ENCODE results near the gene PTPRM.
"Not testable (repeated sequence)": the region's sequence is repeated elsewhere in the genome, so short reads cannot be mapped to it uniquely, and the experiment has no call there.

GRCh38 chr18:7966682-7967081 is 399.6 kb downstream of the PTPRM start:
- TF ChIP-seq CTCF (IDR thresholded peaks at IDR 0.05 in 2 of 3, conservative IDR thresholded peaks at IDR 0.05 in 1 of 3; ENCODE audit: borderline replicate concordance in 1 of 3, insufficient read depth in 1 of 3, low read depth in 2 of 3, low read length in 2 of 3); FOSL1 (IDR thresholded peaks at IDR 0.05; ENCODE audit: low read depth); RAD21 (IDR thresholded peaks at IDR 0.05; ENCODE audit: low read depth); SP1 (IDR thresholded peaks at IDR 0.05; ENCODE audit: low read depth); REST (IDR thresholded peaks at IDR 0.05; ENCODE audit: low read depth); EZH2phosphoT487 (IDR thresholded peaks at IDR 0.05; ENCODE audit: borderline replicate concordance); POLR2A (IDR thresholded peaks at IDR 0.05; ENCODE audit: borderline replicate concordance, extremely low read depth, insufficient read depth, insufficient read length); ZNF274 (IDR thresholded peaks at IDR 0.05; ENCODE audit: low read depth, low read length); ELF1 (IDR thresholded peaks at IDR 0.05; ENCODE audit: borderline replicate concordance, low read depth); JUND (IDR thresholded peaks at IDR 0.05); POLR2AphosphoS5 (IDR thresholded peaks at IDR 0.05; ENCODE audit: low read depth, low read length); EGR1 (IDR thresholded peaks at IDR 0.05; ENCODE audit: low read depth): not testable (repeated sequence)

Data from HCT116 (cell line).